ENCODE measurements around the gene SETX. TPM values are rescaled to one million over a fixed set of nuclear protein-coding genes. Genes with fewer than 3 reads are reported as not detected.

SETX gene
- total RNA-seq, 1 donor from 2014 or later = 44.2 TPM

DNA sequence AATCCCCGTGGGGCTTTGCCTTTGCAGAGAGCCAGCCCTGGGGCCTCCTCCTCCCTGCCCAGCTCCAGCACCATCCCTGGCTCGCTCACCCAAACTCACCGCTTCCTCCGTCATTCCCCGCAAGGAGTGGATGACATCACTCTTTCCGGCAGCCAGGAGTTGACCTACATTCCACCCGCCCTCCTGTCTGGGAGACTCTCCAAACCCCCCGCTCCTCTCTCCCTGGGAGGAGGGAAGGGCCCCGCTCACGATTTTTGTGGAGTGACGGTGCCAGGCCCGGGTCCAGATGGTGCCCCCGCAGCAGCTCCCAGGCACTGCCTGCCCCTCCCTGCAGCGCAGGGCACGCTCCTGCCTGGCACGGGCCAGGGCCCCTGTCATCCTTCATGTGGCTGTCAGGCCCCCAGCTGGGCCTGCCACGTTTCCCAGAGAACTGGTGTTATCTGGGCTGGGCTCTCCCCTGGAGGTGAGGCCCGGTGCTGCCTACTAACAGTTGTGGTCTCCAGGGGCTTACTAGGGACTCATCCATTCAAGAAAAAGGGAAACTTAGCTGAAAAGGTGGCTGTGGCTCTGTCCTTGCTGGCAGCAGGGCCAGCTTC is 140.7 kb downstream of the SETX start:
- TF ChIP-seq, protein P1, sequence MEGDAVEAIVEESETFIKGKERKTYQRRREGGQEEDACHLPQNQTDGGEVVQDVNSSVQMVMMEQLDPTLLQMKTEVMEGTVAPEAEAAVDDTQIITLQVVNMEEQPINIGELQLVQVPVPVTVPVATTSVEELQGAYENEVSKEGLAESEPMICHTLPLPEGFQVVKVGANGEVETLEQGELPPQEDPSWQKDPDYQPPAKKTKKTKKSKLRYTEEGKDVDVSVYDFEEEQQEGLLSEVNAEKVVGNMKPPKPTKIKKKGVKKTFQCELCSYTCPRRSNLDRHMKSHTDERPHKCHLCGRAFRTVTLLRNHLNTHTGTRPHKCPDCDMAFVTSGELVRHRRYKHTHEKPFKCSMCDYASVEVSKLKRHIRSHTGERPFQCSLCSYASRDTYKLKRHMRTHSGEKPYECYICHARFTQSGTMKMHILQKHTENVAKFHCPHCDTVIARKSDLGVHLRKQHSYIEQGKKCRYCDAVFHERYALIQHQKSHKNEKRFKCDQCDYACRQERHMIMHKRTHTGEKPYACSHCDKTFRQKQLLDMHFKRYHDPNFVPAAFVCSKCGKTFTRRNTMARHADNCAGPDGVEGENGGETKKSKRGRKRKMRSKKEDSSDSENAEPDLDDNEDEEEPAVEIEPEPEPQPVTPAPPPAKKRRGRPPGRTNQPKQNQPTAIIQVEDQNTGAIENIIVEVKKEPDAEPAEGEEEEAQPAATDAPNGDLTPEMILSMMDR (IDR thresholded peaks at IDR 0.05; ENCODE audit: insufficient read depth, low read length, poor library complexity, severe bottlenecking) = peak; percentile 8
- peaks cover 3% of the 10 kb centered on the region for H3K27me3 ChIP-seq (ENCODE audit: control insufficient read depth, insufficient read depth, low read length)
- no peaks in the 10 kb centered on the region for H3K36me3 ChIP-seq (ENCODE audit: control insufficient read depth, insufficient read depth, low read length)
- no peak overlapping the region for H3K4me3 ChIP-seq (ENCODE audit: low read depth, low read length)
- peak; percentile 71 for DNase-seq (ENCODE audit: low read depth)

DNA sequence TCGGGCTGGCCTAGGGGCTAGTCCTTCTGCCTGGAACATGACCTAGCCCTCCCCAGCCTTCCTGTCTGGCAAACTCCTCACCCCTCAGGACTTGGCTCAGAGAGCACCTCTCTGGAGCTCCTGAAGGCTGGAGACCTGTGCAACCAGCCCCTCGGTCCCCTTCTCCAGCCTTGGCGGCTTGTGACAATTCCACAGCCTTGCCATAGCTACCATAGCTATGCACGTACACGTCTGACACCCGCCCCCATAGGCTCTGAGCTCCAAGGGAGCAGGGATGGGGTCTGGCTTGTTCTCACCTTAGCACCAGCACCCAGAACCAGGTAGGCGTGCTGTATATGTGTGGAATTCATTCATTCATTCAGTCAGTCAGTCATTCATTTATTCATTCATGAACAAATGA is 143.2 kb downstream of the SETX start:
- peaks cover 10% of the 10 kb centered on the region for H3K27me3 ChIP-seq (ENCODE audit: control insufficient read depth, insufficient read depth, low read length)
- DNase-seq (ENCODE audit: low read depth) = no peak
- no peak overlapping the region for H3K4me3 ChIP-seq (ENCODE audit: low read depth, low read length)
- TF ChIP-seq, protein P1 (IDR thresholded peaks at IDR 0.05; ENCODE audit: insufficient read depth, low read length, poor library complexity, severe bottlenecking) = no peak
- H3K36me3 ChIP-seq (ENCODE audit: control insufficient read depth, insufficient read depth, low read length) = no peaks in the 10 kb centered on the region

Other genes starting within 250 kb of the SETX start
- gene NTNG2, start 192.9 kb downstream of the SETX start, total RNA-seq = 0.42 and 0.89 TPM in 2 replicates
- 11.5 and 13.8 TPM in 2 replicates for gene TTF1, start 51.9 kb upstream of the SETX start, total RNA-seq
- gene CFAP77, start 55.2 kb upstream of the SETX start, total RNA-seq = 0.48 and 0.58 TPM in 2 replicates
- not detected in 2 replicates for gene BARHL1, start 227.6 kb upstream of the SETX start, total RNA-seq

All from kidney epithelial cell (primary cell).